ENCODE measurements around the gene ARMC8. TPM values are rescaled to one million over a fixed set of nuclear protein-coding genes. Genes with fewer than 3 reads are reported as not detected.

ARMC8 gene
- total RNA-seq, 1 donor from 2014 or later: 80.3 TPM

DNA sequence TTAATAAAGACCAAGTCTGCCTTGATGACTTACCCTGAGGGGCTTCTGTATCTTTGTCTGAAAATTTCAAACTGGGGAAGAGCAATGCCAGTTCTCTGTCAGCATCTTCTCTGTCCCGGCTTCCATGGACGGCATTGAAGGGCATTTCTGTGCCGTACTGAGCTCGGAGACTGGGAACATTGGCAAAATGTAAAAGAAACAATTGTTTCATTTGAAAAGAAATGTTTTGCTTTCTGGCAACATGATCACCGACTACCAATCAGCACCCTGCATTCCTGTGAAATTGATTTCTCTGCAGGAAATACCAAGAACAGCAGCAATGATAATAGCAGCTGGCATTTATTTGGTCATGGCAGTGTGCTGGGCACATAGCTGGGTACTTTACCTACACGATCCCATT, 116.4 kb downstream of the ARMC8 start:
- H3K4me2 ChIP-seq: no peak overlapping the region
- TF ChIP-seq EZH2phosphoT487 (IDR thresholded peaks at IDR 0.05): no peak
- no peak for TF ChIP-seq EZH2 (IDR thresholded peaks at IDR 0.05)
- TF ChIP-seq, protein P1, sequence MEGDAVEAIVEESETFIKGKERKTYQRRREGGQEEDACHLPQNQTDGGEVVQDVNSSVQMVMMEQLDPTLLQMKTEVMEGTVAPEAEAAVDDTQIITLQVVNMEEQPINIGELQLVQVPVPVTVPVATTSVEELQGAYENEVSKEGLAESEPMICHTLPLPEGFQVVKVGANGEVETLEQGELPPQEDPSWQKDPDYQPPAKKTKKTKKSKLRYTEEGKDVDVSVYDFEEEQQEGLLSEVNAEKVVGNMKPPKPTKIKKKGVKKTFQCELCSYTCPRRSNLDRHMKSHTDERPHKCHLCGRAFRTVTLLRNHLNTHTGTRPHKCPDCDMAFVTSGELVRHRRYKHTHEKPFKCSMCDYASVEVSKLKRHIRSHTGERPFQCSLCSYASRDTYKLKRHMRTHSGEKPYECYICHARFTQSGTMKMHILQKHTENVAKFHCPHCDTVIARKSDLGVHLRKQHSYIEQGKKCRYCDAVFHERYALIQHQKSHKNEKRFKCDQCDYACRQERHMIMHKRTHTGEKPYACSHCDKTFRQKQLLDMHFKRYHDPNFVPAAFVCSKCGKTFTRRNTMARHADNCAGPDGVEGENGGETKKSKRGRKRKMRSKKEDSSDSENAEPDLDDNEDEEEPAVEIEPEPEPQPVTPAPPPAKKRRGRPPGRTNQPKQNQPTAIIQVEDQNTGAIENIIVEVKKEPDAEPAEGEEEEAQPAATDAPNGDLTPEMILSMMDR (IDR thresholded peaks at IDR 0.05): no peak
- no peaks in the 10 kb centered on the region for H3K27me3 Mint-ChIP-seq (ENCODE audit: insufficient read depth, low read depth)
- H3K9me3 ChIP-seq (ENCODE audit: low read depth): no peaks in the 10 kb centered on the region
- DNase-seq (ENCODE audit: low spot score): no peak
- no peaks in the 10 kb centered on the region for H3K27me3 ChIP-seq
- H3K9me3 Mint-ChIP-seq: peaks cover 12% of the 10 kb centered on the region
- no peaks in the 10 kb centered on the region for H3K4me1 ChIP-seq
- peaks cover 9% of the 10 kb centered on the region for H3K36me3 Mint-ChIP-seq
- no peaks in the 10 kb centered on the region for H3K36me3 ChIP-seq
- no peak overlapping the region for H3K9ac ChIP-seq
- H3K27ac ChIP-seq: no peak overlapping the region
- H3K4me1 Mint-ChIP-seq: no peaks in the 10 kb centered on the region
- H4K20me1 ChIP-seq (ENCODE audit: low read depth): no peaks in the 10 kb centered on the region
- H3K4me3 ChIP-seq: no peak overlapping the region
- H3F3A ChIP-seq (ENCODE audit: low read depth): no peaks in the 10 kb centered on the region
- H3K27ac Mint-ChIP-seq: no peak overlapping the region
- H3K79me2 ChIP-seq (ENCODE audit: low read depth): no peaks in the 10 kb centered on the region
- no peak overlapping the region for H3K4me3 Mint-ChIP-seq
- no peak overlapping the region for H2AFZ ChIP-seq (replicated peaks)

DNA sequence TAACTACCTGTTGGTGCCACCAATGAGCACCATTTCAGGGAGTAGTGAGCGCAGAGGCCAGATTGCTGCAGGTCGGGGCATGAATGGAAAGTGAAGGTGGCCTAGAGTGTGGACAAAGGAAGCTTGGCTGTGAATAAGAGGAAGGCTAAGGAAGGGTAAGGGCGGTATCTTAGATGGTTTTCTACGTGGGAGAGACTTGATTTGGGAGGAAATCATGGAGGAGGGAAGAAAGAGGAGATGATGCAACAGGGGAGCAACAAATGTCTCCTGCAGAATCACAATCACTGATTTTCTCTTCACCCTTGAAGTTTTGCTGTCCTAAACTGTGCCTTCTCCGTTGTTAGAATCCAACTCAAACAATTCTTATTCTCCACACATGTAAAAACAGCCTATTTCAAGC, 120.8 kb downstream of the ARMC8 start:
- Histone ChIP-seq H3K79me2 (ENCODE audit: low read depth) (no peaks in the 10 kb centered on the region), H3K36me3 (no peaks in the 10 kb centered on the region), H3K4me3 (no peak overlapping the region), H3F3A (ENCODE audit: low read depth) (no peaks in the 10 kb centered on the region), H2AFZ (replicated peaks) (no peak overlapping the region), H3K9me3 (ENCODE audit: low read depth) (peaks cover 5% of the 10 kb centered on the region), H3K27ac (no peak overlapping the region), H3K4me2 (no peak overlapping the region), H4K20me1 (ENCODE audit: low read depth) (no peaks in the 10 kb centered on the region), H3K4me1 (no peaks in the 10 kb centered on the region), H3K27me3 (no peaks in the 10 kb centered on the region), H3K9ac (no peak overlapping the region)
- no peak overlapping the region for H3K27ac Mint-ChIP-seq
- TF ChIP-seq EZH2phosphoT487 (IDR thresholded peaks at IDR 0.05) (no peak), EZH2 (IDR thresholded peaks at IDR 0.05) (no peak)
- TF ChIP-seq, protein P1 (IDR thresholded peaks at IDR 0.05): no peak
- H3K4me3 Mint-ChIP-seq: no peak overlapping the region
- no peaks in the 10 kb centered on the region for H3K4me1 Mint-ChIP-seq
- peaks cover 19% of the 10 kb centered on the region for H3K9me3 Mint-ChIP-seq
- peaks cover 7% of the 10 kb centered on the region for H3K36me3 Mint-ChIP-seq
- no peak for DNase-seq (ENCODE audit: low spot score)
- peaks cover 4% of the 10 kb centered on the region for H3K27me3 Mint-ChIP-seq (ENCODE audit: insufficient read depth, low read depth)

DNA sequence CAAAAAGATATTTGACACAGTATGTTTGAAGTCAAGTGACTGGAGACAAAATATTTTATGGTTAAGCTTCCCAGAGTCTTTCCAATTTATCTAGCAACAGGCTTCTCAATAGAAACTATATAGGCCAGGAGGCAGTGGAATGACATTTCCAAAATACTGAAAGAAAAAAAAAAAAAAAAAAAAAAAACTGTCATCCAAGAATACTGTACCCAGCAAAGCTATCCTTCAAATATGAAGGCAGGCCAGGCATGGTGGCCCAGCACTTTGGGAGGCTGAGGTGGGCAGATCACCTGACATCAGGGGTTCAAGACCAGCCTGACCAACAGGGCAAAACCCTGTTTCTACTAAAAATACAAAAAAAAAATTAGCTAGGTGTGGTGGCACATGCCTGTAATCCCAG, 121.7 kb downstream of the ARMC8 start:
- Mint-ChIP-seq H3K4me3 (no peak overlapping the region), H3K4me1 (no peaks in the 10 kb centered on the region), H3K27me3 (ENCODE audit: insufficient read depth, low read depth) (peaks cover 4% of the 10 kb centered on the region), H3K9me3 (peaks cover 19% of the 10 kb centered on the region), H3K36me3 (peaks cover 7% of the 10 kb centered on the region), H3K27ac (no peak overlapping the region)
- H3K4me1 ChIP-seq: no peaks in the 10 kb centered on the region
- no peaks in the 10 kb centered on the region for H3K27me3 ChIP-seq
- no peaks in the 10 kb centered on the region for H3K36me3 ChIP-seq
- no peaks in the 10 kb centered on the region for H3K79me2 ChIP-seq (ENCODE audit: low read depth)
- DNase-seq (ENCODE audit: low spot score): no peak
- peaks cover 5% of the 10 kb centered on the region for H3K9me3 ChIP-seq (ENCODE audit: low read depth)
- H3K4me3 ChIP-seq: no peak overlapping the region
- H2AFZ ChIP-seq (replicated peaks): no peak overlapping the region
- H3K4me2 ChIP-seq: no peak overlapping the region
- no peak overlapping the region for H3K27ac ChIP-seq
- no peak overlapping the region for H3K9ac ChIP-seq
- no peak for TF ChIP-seq EZH2 (IDR thresholded peaks at IDR 0.05)
- TF ChIP-seq, protein P1 (IDR thresholded peaks at IDR 0.05): no peak
- no peak for TF ChIP-seq EZH2phosphoT487 (IDR thresholded peaks at IDR 0.05)
- H4K20me1 ChIP-seq (ENCODE audit: low read depth): no peaks in the 10 kb centered on the region
- no peaks in the 10 kb centered on the region for H3F3A ChIP-seq (ENCODE audit: low read depth)

All from neural progenitor cell (in vitro differentiated cells).